Measurements from ENCODE around the gene NANOS3. TPM values are rescaled to one million over a fixed set of nuclear protein-coding genes. Genes with fewer than 3 reads are reported as not detected.

Gene NANOS3
- total RNA-seq, 1 donor from 2014 or later = 3.0 TPM

Small RNA genes lying within 50 kb of the gene (small RNA-seq; reads per million reads assigned to genes)
- 2,721 reads per million, percentile 99 among the genes with 10 or more reads in this experiment for gene MIR181C (ENCODE audit: low replicate concordance)
- 391 reads per million, percentile 98 among the genes with 10 or more reads in this experiment for gene MIR181D (ENCODE audit: low replicate concordance)

Other genes with a start within 250 kb of the NANOS3 start
- 21.4 TPM for gene MRI1, start 112.6 kb upstream of the NANOS3 start, total RNA-seq
- 12.3 TPM for gene C19orf53, start 102.7 kb upstream of the NANOS3 start, total RNA-seq
- 14.0 TPM for gene ZSWIM4, start 81.7 kb upstream of the NANOS3 start, total RNA-seq
- gene BRME1, start 29.0 kb downstream of the NANOS3 start, total RNA-seq = 14.8 TPM
- gene CC2D1A, start 29.1 kb downstream of the NANOS3 start, total RNA-seq = 11.8 TPM
- gene PODNL1, start 61.3 kb downstream of the NANOS3 start, total RNA-seq = not detected
- gene DCAF15, start 75.4 kb downstream of the NANOS3 start, total RNA-seq = 12.5 TPM
- 2.7 TPM for gene RFX1, start 129.2 kb downstream of the NANOS3 start, total RNA-seq
- gene RLN3, start 151.0 kb downstream of the NANOS3 start, total RNA-seq = not detected
- 5.9 TPM for gene IL27RA, start 154.6 kb downstream of the NANOS3 start, total RNA-seq
- gene PALM3, start 184.9 kb downstream of the NANOS3 start, total RNA-seq = 4.9 TPM
- gene MISP3, start 195.7 kb downstream of the NANOS3 start, total RNA-seq = 1.7 TPM
- gene C19orf67, start 208.6 kb downstream of the NANOS3 start, total RNA-seq = not detected
- 28.0 TPM for gene SAMD1, start 213.6 kb downstream of the NANOS3 start, total RNA-seq
- gene PRKACA, start 240.6 kb downstream of the NANOS3 start, total RNA-seq = 36.4 TPM

Data from temporal lobe (tissue), 2 donors.